HG03354 (cell line): ENCODE data around the gene MBTPS1.

Source experiments
- ATAC-seq: cut with Tn5 transposase; IDR thresholded peaks from one replicate; pipeline ENCODE4 v1.9.1; 2021; ENCODE audit warnings: mild to moderate bottlenecking; ENCODE audit not compliant: unreplicated experiment, poor library complexity, severe bottlenecking

The MBTPS1 gene

DNA sequence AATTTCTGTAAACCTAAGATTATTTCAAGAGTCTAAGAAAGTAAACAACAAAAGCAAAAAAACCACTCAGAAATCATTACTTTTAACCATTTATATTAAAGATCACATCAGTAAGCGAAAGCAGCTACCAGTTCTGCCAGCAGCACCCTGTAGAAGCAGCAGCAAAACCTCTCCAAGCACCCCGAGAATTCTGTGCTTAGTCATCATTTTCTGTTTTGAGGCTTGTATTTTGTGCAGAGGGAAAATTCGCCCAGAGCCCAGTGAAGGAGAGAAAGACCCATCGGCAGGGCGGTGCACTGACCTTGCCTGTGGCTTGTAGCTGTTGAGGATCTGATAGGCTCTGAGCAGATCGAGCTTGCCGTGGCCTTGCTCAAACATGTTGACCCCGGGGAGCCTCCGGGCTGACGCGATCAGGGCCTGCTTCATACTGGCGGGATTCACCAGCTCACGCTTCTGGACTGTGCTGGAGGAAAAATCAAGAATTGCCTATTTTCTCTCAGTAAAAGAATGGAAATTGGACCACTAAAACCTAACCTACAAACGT lies 35.2 kb downstream of the MBTPS1 start:
- no peak for ATAC-seq

DNA sequence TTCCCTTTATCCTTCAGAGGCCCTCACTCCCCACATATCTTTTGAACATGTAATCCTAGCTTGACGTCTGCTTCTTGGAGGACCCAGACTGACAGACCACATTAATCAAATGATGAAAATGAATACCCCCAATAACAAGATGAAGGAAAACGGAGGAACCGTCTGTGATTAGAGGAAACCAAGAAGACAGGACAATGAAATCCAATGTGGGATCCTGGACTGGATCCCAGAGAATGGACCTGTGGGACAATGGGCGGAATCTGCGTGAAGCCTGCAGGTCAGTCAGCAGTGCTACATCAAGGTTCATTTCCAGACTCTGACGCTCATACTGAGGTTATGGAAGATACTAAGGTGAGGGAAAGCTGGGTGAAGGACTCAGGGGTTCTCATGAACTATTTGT lies 35.9 kb downstream of the MBTPS1 start:
- ATAC-seq = no peak

DNA sequence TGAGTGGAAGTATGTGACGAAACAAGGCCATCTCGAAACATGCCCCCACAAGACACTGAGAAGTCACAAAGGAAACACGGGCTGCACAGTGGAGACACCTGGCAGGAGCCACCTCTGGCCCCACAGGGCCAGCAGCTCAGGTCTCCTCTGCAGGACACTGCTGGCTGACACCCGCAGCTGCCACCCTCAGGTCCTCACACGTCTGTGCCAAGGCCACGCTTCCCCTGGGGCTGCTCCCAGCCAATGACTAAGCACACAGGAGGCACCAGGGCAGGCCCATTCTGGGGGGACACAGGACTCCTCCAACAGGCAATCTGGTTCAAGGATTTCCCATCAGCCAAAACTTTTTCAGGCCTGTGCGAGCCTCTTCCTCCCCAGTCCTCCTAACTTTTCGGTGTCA lies 36.4 kb downstream of the MBTPS1 start:
- no peak for ATAC-seq

DNA sequence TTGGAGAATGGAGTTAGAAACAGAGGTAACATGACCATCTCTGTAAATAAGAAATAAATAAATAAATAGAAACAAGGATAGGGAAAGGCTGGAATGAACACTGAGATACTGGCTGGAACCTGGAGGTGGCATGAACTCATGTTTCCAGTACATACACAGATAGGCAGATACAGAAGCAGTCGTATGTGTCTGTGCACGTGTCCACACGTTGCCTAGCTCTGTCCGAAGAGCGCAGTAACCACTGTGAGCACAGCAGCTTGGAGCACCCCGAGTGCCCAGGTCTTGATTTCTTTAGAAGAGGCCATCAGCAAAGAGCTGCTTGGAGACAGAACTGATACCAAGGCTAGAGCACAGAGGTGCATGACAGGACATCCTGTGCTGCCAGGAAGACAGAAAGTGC lies 37.1 kb downstream of the MBTPS1 start:
- no peak for ATAC-seq

DNA sequence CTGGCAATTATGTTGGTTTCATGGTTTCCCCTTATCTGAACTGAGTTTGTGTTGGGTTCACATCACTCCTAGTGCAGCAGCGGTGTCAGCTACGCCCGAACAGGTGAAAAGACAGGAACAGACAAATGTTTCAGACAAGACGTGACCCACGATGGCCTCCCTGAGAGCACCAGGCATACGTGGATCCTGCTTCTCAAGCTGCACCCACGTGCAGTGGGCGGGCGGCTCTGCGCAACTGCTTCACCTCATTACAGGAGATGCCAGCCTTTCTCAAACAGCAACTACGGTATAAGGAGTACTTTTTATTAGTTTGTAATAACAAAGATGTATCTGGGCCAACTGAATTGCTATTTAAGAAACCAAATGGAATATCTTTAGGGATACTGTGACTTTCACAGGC lies 41.4 kb downstream of the MBTPS1 start:
- ATAC-seq = no peak

DNA sequence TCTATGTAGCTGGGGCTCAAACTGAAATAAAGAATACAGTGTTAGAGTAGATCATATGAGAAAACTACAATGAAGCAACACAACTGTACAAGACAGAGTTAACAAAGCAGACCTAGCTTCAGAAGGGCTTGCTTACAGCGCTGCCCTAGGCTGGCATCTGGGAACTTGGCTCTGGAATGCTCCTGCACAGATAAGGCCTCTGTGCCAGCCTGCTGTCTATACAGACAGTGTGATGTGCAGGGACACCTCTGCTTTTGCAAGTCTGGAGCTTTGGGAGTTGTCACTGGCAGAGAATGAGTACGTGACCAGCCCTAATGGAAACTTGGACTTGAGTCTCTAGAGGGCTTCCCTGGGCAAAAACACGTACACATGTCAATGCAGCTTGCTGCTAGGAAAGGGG lies 42.0 kb downstream of the MBTPS1 start:
- ATAC-seq = no peak

DNA sequence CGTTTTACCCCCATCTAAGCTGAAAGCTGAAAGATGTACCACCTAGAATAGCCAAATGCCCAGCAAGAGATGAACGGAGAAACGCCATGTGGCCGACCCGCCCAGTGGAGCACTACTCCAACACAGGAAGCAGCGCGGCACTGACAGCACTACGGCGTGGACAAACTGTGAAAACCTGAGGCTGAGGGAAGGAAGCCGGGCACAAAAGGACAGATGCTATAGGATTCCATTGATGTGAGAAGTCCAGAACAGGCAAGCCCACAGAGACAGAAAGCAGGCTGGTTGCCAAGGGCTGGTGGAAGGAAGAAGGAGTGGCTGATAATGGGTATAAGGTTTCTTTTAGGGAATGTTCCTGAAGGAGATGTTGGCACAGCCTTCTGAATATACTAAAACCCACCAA lies 44.7 kb downstream of the MBTPS1 start:
- no peak for ATAC-seq

DNA sequence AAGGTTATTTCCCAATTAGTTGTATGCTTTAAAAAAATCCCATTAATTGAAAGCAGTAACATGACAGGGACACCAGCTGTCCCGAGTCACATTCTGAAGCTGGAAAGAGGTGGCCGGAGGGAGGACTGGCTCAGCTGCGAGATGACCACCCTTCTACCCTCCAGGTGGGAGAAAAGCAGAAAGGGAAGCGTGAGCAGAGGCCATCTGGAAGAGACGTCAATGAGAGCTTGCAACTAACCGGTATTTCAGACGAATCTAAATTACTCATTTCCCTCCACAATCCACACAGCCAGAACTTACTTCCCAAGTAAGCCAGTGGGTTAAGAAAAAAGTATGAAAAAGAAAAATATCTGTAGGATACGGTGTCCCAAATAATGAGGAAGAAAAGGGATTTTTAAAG lies 45.6 kb downstream of the MBTPS1 start:
- no peak for ATAC-seq

DNA sequence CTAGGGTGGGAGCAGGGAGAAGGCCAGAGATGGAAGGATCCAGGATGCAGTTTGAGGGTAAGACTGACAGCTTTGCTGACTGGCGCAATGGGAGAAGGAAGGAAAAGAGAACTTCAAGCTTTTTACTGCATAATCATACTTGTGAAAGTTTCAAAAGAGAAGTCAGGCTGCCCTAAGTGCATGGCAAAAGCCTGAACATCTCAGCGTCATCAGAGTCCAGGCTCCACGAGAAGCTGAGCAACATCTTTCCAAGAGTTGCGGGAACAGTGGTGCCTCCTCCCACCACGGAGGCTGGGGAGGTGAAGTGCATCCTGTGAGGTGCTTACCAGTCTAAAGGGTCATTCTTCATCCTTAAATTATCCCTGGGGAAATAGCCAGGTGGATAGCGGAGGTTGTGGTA lies 47.2 kb downstream of the MBTPS1 start:
- no peak for ATAC-seq

DNA sequence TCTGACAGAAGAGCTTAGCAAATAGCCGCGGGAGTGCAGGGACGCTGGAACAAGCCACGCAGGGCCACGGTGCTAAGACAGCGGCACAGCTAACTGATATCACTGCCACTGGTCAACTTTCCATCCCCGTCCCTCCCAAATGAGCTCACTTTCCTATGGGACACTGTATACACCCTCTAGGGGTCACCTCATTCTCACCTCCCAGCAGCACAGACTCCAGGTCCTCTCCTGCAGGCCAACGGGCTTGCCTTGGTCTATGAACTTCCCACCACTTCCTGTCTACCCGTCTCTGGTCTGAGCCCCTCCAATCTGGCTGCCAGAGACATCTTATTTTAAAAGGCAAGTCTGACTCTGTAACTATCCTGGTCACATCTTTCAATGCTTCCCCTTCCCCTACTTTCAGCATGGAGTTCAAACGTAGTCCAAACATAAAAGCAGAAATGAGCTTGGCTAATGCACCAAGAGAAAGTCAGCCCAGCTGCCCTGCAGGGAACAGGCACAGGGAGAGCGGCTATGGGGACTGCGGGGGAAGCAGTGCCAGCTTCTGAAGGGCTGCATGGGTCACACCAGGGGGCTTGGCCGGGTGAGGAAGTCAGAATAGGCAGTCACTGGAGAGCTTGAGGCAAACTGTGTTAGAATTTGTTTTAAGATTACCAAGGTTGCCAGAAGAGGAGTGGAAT lies 47.8 kb downstream of the MBTPS1 start:
- no peak for ATAC-seq

DNA sequence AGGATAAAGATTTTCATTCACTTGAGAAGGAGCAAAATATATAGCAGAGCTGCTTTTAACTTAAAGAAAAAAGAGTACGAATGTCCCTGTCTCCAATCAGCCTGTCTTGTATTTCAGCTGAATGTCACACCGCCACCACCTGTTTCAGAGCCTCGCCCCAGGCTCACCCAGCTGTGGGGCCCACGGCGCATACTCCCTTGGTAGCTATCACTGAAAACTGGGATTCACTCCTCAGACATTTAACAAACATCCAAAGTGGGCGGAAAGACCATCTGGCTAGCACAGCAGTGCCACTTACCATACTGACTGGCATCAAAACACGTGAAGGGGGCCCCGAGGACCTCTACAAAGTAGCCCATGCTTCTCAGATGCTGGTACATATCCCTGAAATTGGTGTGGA lies 48.7 kb downstream of the MBTPS1 start:
- no peak for ATAC-seq

DNA sequence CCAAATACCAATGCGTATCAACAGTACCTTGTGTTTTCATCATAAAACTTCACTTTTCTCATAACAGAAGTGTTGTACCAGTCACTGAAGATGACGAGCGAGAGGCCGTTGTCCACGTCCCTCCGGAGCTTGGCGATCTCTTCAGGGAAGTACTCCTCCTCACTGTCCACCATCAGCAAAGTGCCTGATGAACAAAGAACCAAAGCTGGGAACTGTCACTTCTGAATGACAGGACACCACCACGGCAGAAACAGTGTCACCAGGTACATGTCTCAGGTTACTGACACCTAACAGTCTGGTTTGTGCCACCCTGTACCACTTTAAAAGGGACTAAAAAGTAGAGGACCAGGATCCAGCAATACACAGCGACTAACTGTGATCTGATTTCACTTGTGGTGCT lies 49.1 kb downstream of the MBTPS1 start:
- ATAC-seq = no peak

DNA sequence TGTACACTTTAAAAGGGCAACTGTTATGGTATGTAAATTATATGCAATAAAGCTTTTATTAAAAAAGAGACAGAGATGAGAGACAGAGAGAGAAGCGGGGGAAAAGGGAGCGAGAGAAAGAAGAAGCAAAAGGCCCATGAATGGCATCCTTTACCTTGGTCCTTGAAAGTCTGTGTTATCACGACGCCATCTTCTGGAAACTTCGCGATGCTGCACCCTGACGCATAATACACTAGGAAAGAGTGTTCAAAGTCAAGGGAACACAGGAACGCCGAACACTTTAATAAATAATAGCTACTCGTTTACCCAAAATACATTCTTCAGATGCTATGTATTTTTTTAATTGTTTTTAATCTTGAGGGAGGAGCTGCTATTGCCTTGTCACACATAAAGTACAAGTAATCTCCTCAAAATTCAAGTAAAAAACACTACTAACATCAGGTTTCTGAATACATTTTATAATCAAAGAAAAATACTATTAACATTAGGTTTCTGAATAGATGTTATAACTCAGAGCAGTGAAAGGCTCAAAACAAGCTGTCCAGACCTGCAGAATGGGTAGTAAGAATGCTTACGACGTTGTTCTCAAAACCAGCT lies 51.1 kb downstream of the MBTPS1 start:
- no peak for ATAC-seq

DNA sequence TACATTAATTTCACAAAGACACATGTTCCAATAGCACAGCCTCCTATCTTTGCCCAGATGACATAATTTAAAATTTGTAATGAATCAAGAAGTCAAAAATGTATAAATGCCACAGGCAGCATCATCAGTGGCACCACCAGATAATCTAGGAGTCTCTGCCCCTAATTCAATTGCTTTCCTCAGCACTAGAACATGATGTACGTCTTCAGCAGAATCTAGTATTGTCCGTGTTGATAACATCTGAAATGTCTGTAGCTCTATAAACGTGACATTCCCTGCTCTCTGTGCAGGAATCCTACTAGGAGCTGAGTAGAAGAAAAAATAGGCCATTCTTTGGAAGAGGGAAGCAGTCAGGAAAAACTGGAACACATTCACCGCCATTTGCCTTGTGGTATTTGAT lies 52.8 kb downstream of the MBTPS1 start:
- no peak for ATAC-seq

DNA sequence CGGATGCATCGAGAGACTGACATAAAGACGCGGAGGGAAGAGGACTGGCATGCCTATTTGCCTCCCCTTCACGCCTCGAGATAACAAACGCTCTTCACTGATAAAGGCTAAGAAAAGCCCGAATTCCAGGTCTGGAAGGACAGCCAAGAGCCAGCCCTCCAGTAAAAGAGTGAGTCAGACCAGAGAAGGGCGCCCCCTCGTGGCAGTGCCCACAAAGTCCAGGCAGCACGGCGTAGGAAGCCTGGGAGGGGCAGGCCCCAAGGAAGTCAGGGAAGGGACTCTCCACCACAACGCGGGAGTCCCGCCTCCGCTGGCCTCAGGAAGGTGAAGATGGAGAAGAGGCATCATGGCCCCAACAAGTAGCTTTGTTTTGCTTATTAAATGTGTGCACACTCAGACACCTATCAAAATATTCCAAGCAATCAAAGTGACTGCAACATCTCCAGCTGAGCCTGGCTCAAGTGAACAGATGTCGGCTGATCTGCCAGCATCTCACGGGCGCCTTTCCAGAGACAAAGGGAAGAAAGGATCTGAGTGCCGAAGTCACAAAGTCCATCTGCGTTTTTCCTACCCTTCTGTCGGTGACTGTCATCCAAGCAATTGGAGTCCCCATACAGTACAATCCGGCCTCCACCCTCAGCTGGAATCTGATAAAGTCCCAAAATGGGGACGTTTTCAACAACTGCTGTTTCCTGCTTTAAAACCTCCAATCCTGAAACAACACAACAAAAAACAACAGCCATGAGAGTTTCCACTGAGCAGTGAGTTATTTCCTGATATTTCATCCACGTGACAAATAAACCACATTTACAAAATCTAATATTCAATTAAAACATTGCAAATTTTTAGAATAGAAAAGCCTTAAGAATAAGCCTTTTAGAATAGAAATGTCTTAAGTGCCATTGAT lies 53.8 kb downstream of the MBTPS1 start:
- ATAC-seq = no peak

DNA sequence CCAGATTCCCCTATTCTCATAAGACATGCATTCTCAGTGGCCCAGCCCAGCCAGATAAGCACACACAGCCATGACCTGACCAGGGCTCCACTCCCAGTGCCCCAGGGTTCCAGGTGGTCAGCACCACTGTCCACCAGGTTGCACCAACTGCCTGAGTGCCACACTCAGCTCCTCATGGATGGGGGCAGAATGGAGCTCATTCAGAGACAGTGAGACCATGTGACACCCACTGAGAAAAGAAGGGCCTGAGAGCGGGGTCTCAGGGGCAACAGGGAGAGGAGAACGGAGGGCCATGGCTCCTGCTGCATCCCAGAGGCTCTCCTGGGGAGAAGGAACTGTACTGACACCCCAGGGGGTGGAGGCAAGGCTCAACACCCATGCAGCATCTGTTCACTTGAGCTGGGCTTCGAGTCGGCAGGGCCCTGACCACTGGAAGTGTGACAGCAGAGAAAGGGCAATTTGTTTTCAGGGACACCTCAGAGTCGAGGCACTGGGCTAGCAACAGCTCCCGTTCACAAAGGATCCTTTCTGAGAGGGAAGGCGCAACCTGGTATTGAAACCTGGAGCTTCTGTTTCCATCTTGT lies 55.4 kb downstream of the MBTPS1 start:
- ATAC-seq = no peak

DNA sequence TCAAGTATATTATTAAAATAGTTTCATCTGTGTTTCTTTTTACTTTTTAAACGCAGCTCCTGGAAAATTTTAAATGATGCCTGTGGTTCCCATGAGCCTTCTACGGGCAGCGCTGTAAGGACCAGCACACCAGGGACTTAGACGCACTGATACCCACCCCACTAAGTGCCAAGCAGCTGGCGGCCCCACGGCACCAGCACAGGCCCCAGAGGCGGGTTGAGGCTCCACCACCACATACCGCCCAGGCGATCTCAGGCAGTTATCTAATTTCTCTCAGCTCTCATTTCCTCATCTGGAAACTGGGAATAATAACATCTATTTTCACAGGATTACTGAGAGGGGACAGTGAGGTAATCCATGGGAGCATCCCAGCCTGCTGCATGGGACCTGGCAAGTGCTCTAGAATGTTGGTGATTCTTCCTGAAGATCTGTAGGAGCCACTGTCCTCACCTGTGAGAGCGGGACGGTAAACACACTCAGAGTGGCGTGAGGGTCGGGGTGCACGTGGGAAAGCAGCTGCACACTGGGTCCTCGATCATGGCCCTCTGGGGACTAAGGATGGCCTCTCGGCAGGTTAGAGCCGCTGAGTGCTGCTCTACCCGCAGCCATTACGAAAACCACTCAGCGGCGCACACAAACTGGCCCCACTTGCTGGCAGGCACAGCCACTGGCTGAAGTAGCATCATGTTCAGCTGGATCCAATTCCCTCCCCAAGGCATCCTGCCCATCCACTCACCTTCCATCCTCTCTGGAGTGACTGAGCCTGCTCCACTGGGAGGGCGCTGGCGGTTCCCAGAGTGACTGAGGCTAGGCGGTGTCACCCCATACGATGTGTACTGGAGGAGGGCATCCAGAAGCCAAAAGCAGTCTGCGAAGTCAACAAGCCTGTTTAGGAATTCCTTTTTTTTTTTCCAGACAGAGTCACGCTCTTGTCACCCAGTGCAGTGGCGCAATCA lies 56.5 kb downstream of the MBTPS1 start:
- ATAC-seq = no peak

DNA sequence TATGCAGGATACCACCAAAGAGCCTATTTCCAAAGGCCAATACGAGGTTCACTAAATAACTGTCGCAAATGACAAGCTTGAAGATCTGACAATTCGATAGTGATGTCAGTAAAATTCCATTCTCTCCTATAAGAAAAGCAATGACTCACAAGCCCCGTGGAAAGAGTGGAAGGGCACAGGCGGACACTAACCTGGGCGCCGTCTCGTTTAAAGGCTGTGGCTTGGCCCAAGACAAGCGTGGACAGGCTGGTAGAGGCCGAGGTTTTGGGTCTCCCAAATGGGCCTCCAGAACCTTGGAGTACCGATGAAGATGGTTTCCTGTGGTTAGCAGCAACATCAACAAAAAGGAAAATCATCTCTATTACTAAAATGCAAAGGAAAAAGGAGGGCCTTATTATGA lies 57.6 kb downstream of the MBTPS1 start:
- no peak for ATAC-seq

DNA sequence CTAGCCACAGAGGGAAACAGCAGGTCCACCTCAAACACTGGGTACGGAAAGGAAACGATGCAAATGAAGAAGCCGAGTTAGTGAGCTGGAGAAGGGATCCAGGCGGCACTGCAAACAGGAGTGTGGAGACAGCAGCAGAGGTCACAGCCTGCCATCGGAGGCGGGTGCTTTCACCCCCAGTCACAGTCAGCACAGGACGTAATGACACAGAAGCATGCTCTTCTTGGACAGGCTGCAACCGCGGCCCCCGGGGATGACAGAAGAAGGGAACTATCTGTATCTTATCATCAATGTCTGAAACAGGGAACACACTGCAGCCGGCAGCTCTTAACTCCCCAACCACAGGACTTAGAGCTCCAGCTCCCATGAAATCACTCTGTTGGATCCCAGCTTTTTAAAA lies 58.1 kb downstream of the MBTPS1 start:
- ATAC-seq = no peak
